ENCODE measurements around the gene DZIP1L.

The DZIP1L gene

DNA sequence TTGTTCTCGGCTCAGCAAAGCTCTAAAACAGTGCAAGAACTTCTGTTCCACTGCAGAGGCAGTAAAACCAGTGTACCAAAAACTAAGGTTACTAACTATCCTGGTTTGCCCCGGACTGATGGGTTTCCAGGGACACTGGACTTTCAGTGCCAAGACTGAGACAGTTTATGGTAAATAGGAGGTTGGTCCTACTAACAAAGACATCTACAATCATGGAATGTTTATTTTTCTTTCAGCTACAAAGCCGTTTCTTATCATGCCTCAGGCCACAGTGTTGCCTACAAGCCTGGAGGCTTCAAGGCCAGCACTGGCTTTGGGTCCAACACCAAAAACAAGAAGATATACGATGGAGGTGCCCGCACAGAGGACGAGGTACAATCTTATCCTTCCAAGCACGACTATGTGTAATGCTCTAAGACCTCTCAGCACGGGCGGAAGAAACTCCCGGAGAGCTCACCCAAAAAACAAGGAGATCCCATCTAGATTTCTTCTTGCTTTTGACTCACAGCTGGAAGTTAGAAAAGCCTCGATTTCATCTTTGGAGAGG is 84.6 kb downstream of the DZIP1L start:
- DNase-seq = no peak

DNA sequence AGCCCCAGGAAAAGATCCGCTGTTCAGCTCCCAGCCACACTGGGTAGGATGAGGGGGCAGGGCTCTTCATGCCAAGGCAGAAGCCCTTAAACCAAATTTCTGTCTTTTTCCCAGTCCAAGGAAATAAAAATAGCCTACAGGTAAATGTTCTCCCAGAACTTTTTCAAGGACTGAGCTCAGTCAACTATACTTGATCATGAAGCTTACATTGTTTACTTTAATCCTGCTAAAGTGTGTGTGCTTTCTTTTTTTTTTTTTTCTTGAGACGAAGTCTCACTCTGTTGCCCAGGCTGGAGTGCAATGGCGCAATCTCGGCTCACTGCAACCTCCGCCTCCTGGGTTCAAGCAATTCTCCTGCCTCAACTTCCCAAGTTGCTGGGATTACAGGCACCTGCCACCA is 87.6 kb downstream of the DZIP1L start:
- DNase-seq = no peak

DNA sequence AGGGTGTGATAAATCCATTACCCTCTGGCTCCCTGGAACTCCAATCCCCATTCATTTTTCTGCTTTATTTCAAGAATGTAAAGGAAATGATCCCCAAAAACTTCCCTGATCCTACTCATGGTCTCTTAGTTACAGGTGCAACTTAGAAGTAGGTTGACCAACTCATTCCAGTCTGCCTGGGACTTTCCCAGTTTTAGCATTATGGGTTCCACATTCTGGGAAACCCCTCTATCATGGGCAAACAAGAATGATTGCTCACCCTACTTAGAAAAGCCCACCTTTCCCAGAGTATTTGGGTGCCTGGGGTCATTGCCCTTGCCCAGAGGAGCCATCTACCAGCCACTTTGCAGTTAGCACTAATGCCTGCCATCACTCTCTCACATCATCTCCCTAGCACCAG is 89.9 kb downstream of the DZIP1L start:
- no peak for DNase-seq

DNA sequence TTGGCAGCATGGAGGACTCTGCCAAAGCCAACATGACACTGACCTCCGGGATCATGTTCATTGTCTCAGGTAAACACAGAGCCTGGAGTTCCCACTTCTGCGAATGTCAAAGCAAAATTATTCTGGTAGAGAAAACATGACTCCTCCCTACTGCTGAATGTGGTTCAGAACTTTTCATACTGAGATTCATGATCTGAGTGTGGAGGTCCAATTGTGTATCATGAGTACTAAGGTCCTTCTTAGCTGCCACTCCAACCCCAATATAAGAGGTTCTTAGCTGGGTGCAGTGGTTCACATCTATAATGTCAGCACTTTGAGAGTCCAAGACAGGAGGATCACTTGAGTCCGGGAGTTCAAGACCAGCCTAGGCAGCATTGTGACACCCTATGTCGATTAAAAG is 91.7 kb downstream of the DZIP1L start:
- DNase-seq = no peak

DNA sequence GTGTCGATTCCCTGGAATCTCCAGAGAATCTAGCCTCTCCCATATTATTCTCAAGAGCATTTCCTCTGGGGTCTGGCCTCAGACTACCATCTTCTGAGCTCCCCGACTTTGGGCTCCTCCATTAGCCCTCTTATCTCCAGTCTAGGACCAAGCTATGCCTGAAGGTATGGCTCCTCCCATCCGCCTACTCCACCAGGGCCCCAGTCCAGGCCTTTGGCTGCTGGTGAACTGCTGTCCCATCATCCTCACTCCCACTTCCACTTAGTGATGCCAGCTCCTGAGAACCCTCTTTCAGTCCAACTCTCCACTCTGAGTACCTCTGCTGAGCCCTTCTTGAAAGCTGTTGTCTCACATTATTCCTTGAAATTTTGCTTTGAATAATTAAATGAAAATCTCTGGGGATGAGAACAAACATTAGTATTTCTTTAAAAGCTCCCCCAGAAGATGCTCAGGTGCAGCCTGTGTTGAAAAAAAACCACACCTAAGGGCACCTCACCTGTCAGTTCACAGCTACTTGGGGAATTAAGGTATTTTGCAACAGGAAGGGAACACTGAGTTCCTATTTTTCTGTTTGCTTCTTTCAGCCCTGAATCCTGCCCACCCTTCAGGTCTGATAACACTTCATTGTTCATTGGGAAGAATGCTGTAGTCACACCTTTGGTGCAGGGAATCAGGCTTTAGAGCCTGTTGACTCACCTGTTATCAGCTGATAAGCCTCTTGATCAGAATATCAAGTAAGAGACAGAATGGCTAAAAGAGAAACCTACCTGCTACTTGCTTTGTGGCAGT is 95.9 kb downstream of the DZIP1L start:
- no peak for DNase-seq

DNA sequence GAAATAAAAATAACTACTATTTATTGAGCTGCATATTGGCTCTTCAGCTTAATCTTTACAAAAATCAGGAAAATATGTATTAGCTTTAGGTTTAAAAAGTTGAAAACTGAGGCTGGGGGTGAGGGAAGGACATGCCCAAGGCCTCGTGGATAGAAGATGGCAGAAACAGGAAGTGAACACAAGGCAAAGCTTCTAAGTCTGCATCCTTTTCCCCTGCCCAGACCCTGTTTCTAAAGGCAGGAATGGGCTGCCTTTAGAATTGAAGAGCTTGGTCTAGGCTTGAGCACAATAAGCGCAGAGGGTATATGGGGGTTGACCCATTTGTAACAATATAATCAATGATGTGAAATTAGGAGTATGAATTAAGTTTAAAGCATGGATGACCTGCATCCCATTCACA is 99.3 kb downstream of the DZIP1L start:
- DNase-seq = no peak

DNA sequence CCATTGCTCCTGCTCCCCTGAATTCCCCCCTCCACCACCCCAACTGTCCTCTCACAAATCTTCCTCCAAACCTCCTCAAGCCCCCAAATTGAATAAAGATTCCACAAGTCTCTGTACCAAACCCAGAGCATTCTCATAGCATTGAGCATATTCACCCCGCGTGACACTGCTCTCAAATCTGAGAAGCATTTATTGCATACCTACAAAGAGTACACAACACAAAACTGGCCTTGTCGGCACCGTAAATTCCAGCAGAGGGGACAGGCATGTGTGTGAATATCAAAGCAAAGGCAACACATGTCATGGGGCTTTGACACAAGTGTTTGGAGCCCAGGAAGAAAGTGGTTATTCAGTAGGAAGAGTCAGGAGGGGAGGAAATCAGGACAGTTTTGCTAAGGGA is 102.9 kb downstream of the DZIP1L start:
- DNase-seq = no peak
